HEK293 (cell line): ENCODE measurements around the gene HS6ST3.

ENCODE experiments used
- ZBTB21 ChIP-seq: fragments of 450-650 bp; formaldehyde crosslinking; IDR thresholded peaks from 2 replicates; pipeline ENCODE4 v1.5.1; 2017; ENCODE audit warnings: missing biosample characterization, missing genetic modification characterization
- ZNF114 ChIP-seq: fragments of 450-650 bp; formaldehyde crosslinking; IDR thresholded peaks from 2 replicates; pipeline ENCODE4 v1.5.0; 2017; ENCODE audit warnings: missing biosample characterization, missing genetic modification characterization
- ZNF521 ChIP-seq: fragments of 450-650 bp; formaldehyde crosslinking; IDR thresholded peaks from 2 replicates; pipeline ENCODE4 v1.5.1; 2017; ENCODE audit warnings: missing biosample characterization, mild to moderate bottlenecking, missing genetic modification characterization
- ZNF558 ChIP-seq: fragments of 450-650 bp; formaldehyde crosslinking; IDR thresholded peaks from 2 replicates; pipeline ENCODE4 v1.5.1; 2016; ENCODE audit warnings: missing biosample characterization, missing genetic modification characterization
- TF ChIP-seq, protein P1 (sequence below): sonication (generic); formaldehyde crosslinking; IDR thresholded peaks from 2 replicates; pipeline ENCODE4 v1.8.1; 2022; ENCODE audit warnings: mild to moderate bottlenecking, moderate library complexity, missing genetic modification reagents
- TF ChIP-seq, protein P2 (sequence below): fragments of 450-650 bp; formaldehyde crosslinking; IDR thresholded peaks from 2 replicates; pipeline ENCODE4 v1.5.1; 2017; ENCODE audit warnings: missing biosample characterization, missing genetic modification characterization
- TF ChIP-seq, protein P3 (sequence below): fragments of 450-650 bp; formaldehyde crosslinking; IDR thresholded peaks from 2 replicates; pipeline ENCODE4 v1.5.1; 2016; ENCODE audit warnings: missing biosample characterization, missing genetic modification characterization
- TF ChIP-seq, protein P4 (sequence below): fragments of 450-650 bp; formaldehyde crosslinking; IDR thresholded peaks from 2 replicates; pipeline ENCODE4 v1.5.1; 2016; ENCODE audit warnings: missing biosample characterization, missing genetic modification characterization
- TF ChIP-seq, protein P5 (sequence below): fragments of 450-650 bp; formaldehyde crosslinking; IDR thresholded peaks from 2 replicates; pipeline ENCODE4 v1.5.1; 2016; ENCODE audit warnings: missing biosample characterization, missing genetic modification characterization
- TF ChIP-seq, protein P6 (sequence below): fragments of 450-650 bp; formaldehyde crosslinking; IDR thresholded peaks from 2 replicates; pipeline ENCODE4 v1.5.1; 2017; ENCODE audit warnings: missing biosample characterization, missing genetic modification characterization
- TF ChIP-seq, protein P7 (sequence below): fragments of 450-650 bp; formaldehyde crosslinking; IDR thresholded peaks from 2 replicates; pipeline ENCODE4 v1.5.1; 2016; ENCODE audit warnings: missing biosample characterization, missing genetic modification characterization, low read depth
- TF ChIP-seq, protein P8 (sequence below): fragments of 450-650 bp; formaldehyde crosslinking; IDR thresholded peaks from 2 replicates; pipeline ENCODE4 v1.5.1; 2016; ENCODE audit warnings: missing biosample characterization, missing genetic modification characterization

DNA sequence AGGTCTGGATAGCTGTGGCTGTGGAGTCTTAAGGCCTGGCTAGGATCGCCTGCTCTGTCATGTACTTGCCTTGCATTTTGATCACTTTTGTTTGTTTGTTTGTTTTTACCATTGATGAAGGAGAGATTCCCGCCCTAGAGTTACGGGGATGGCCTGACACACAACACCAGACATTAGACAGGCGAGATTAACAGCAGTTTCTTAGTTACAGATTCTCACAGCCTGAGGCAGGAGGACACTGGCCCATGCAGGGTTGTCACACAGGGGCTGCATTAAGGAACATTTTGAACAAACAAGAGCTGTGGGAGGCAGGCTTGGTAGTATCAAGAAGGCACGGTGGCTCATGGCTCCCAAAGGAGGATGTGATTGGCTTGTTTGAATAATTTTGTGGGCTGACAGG, 291.8 kb downstream of the HS6ST3 start:
- TF ChIP-seq, protein P1, sequence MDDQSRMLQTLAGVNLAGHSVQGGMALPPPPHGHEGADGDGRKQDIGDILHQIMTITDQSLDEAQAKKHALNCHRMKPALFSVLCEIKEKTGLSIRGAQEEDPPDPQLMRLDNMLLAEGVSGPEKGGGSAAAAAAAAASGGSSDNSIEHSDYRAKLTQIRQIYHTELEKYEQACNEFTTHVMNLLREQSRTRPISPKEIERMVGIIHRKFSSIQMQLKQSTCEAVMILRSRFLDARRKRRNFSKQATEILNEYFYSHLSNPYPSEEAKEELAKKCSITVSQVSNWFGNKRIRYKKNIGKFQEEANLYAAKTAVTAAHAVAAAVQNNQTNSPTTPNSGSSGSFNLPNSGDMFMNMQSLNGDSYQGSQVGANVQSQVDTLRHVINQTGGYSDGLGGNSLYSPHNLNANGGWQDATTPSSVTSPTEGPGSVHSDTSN (CRISPR knock-in tag) = no peak
- TF ChIP-seq, protein P2, sequence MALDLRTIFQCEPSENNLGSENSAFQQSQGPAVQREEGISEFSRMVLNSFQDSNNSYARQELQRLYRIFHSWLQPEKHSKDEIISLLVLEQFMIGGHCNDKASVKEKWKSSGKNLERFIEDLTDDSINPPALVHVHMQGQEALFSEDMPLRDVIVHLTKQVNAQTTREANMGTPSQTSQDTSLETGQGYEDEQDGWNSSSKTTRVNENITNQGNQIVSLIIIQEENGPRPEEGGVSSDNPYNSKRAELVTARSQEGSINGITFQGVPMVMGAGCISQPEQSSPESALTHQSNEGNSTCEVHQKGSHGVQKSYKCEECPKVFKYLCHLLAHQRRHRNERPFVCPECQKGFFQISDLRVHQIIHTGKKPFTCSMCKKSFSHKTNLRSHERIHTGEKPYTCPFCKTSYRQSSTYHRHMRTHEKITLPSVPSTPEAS (tag by site-specific recombination) = no peak
- TF ChIP-seq, protein P3, sequence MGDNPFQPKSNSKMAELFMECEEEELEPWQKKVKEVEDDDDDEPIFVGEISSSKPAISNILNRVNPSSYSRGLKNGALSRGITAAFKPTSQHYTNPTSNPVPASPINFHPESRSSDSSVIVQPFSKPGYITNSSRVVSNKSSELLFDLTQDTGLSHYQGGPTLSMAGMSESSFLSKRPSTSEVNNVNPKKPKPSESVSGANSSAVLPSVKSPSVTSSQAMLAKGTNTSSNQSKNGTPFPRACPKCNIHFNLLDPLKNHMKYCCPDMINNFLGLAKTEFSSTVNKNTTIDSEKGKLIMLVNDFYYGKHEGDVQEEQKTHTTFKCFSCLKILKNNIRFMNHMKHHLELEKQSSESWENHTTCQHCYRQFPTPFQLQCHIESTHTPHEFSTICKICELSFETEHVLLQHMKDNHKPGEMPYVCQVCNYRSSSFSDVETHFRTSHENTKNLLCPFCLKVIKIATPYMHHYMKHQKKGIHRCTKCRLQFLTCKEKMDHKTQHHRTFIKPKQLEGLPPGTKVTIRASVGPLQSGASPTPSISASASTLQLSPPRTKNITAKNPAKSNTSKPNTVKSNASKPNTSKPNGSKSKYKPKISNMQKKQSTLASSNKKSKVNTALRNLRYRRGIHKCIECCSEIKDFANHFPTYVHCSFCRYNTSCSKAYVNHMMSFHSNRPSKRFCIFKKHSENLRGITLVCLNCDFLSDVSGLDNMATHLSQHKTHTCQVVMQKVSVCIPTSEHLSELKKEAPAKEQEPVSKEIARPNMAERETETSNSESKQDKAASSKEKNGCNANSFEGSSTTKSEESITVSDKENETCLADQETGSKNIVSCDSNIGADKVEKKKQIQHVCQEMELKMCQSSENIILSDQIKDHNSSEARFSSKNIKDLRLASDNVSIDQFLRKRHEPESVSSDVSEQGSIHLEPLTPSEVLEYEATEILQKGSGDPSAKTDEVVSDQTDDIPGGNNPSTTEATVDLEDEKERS (tag by site-specific recombination) = no peak
- TF ChIP-seq, protein P4, sequence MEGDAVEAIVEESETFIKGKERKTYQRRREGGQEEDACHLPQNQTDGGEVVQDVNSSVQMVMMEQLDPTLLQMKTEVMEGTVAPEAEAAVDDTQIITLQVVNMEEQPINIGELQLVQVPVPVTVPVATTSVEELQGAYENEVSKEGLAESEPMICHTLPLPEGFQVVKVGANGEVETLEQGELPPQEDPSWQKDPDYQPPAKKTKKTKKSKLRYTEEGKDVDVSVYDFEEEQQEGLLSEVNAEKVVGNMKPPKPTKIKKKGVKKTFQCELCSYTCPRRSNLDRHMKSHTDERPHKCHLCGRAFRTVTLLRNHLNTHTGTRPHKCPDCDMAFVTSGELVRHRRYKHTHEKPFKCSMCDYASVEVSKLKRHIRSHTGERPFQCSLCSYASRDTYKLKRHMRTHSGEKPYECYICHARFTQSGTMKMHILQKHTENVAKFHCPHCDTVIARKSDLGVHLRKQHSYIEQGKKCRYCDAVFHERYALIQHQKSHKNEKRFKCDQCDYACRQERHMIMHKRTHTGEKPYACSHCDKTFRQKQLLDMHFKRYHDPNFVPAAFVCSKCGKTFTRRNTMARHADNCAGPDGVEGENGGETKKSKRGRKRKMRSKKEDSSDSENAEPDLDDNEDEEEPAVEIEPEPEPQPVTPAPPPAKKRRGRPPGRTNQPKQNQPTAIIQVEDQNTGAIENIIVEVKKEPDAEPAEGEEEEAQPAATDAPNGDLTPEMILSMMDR (tag by site-specific recombination) = no peak
- TF ChIP-seq, protein P5, sequence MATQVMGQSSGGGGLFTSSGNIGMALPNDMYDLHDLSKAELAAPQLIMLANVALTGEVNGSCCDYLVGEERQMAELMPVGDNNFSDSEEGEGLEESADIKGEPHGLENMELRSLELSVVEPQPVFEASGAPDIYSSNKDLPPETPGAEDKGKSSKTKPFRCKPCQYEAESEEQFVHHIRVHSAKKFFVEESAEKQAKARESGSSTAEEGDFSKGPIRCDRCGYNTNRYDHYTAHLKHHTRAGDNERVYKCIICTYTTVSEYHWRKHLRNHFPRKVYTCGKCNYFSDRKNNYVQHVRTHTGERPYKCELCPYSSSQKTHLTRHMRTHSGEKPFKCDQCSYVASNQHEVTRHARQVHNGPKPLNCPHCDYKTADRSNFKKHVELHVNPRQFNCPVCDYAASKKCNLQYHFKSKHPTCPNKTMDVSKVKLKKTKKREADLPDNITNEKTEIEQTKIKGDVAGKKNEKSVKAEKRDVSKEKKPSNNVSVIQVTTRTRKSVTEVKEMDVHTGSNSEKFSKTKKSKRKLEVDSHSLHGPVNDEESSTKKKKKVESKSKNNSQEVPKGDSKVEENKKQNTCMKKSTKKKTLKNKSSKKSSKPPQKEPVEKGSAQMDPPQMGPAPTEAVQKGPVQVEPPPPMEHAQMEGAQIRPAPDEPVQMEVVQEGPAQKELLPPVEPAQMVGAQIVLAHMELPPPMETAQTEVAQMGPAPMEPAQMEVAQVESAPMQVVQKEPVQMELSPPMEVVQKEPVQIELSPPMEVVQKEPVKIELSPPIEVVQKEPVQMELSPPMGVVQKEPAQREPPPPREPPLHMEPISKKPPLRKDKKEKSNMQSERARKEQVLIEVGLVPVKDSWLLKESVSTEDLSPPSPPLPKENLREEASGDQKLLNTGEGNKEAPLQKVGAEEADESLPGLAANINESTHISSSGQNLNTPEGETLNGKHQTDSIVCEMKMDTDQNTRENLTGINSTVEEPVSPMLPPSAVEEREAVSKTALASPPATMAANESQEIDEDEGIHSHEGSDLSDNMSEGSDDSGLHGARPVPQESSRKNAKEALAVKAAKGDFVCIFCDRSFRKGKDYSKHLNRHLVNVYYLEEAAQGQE (tag by site-specific recombination) = no peak
- no peak for TF ChIP-seq ZNF114 (tag by site-specific recombination)
- TF ChIP-seq ZNF521 (tag by site-specific recombination) = no peak
- TF ChIP-seq, protein P6, sequence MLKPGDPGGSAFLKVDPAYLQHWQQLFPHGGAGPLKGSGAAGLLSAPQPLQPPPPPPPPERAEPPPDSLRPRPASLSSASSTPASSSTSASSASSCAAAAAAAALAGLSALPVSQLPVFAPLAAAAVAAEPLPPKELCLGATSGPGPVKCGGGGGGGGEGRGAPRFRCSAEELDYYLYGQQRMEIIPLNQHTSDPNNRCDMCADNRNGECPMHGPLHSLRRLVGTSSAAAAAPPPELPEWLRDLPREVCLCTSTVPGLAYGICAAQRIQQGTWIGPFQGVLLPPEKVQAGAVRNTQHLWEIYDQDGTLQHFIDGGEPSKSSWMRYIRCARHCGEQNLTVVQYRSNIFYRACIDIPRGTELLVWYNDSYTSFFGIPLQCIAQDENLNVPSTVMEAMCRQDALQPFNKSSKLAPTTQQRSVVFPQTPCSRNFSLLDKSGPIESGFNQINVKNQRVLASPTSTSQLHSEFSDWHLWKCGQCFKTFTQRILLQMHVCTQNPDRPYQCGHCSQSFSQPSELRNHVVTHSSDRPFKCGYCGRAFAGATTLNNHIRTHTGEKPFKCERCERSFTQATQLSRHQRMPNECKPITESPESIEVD = no peak
- TF ChIP-seq, protein P7, sequence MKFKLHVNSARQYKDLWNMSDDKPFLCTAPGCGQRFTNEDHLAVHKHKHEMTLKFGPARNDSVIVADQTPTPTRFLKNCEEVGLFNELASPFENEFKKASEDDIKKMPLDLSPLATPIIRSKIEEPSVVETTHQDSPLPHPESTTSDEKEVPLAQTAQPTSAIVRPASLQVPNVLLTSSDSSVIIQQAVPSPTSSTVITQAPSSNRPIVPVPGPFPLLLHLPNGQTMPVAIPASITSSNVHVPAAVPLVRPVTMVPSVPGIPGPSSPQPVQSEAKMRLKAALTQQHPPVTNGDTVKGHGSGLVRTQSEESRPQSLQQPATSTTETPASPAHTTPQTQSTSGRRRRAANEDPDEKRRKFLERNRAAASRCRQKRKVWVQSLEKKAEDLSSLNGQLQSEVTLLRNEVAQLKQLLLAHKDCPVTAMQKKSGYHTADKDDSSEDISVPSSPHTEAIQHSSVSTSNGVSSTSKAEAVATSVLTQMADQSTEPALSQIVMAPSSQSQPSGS (tag by site-specific recombination) = no peak
- TF ChIP-seq ZNF558 (tag by site-specific recombination) = no peak
- TF ChIP-seq ZBTB21 (tag by site-specific recombination) = no peak
- TF ChIP-seq, protein P8, sequence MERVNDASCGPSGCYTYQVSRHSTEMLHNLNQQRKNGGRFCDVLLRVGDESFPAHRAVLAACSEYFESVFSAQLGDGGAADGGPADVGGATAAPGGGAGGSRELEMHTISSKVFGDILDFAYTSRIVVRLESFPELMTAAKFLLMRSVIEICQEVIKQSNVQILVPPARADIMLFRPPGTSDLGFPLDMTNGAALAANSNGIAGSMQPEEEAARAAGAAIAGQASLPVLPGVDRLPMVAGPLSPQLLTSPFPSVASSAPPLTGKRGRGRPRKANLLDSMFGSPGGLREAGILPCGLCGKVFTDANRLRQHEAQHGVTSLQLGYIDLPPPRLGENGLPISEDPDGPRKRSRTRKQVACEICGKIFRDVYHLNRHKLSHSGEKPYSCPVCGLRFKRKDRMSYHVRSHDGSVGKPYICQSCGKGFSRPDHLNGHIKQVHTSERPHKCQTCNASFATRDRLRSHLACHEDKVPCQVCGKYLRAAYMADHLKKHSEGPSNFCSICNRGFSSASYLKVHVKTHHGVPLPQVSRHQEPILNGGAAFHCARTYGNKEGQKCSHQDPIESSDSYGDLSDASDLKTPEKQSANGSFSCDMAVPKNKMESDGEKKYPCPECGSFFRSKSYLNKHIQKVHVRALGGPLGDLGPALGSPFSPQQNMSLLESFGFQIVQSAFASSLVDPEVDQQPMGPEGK (tag by site-specific recombination) = no peak
